HG03060 (cell line): Measurements from ENCODE around the gene LSP1.
"Not testable (repeated sequence)": the region's sequence is repeated elsewhere in the genome, so short reads cannot be mapped to it uniquely, and the experiment has no call there.

Source experiments
- ATAC-seq: cut with Tn5 transposase; IDR thresholded peaks from one replicate; pipeline ENCODE4 v1.9.1; 2021; ENCODE audit warnings: low read depth, moderate number of reproducible peaks; ENCODE audit not compliant: unreplicated experiment

LSP1 gene

DNA sequence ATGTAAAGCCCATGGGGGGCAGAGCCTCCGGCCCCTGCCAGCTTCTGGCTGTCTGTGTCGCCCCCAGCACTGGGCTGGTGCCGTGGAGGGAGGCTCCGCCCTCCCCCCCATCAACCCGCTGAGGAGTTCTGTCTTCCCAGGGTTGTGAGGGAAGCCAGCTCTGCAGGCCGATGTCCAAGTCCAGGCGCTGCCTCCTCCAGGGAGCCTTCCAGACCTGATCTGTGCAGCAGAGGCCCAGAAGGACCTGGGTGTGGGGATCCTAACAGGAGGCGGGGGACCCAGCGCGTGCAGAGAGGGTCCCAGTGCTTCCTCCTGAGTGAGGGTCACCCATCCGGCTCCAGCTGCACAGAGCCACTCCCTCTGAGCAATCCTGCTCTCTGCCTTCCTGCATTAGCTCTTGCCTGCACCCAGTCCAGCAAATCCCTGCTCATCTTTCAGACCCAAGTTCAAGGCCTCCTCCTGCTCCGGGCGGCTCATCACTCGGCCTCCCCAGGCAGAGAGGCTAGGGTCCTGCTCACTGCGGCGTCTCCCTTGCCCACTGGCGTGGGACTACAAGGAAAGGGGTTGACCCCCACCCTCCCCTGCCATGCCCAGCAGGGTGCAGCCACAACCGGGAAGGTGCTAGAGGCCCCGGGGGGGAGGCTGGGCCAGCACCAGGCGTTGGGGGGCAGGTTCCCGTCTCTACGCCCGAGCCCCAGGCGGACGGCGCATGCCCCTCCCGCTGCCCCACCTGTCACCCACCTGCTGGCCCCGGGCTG lies 22.4 kb downstream of the LSP1 start:
- no peak for ATAC-seq

DNA sequence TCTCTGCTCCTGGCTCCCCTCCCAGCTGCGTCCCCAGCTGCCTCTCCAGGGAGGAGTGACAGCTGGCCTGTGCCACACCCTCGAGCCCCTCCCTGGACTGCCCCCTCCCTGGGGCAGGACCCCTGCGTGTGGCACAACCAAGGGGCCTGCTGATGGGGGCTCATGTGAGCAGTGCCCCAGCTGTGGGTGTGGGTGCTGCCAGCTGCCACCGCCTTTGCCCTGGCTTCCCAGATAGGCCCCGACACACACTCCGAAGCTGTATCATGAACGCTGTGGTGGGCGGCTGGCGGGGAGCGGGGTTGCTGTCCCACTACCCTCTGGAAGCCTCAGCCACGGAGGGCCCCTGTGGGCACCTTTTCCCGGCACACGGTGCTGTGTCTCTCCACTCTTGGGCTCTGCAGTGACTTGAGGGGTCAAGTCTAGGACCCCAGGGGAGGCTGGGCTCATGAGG lies 23.0 kb downstream of the LSP1 start:
- not testable (repeated sequence) for ATAC-seq

DNA sequence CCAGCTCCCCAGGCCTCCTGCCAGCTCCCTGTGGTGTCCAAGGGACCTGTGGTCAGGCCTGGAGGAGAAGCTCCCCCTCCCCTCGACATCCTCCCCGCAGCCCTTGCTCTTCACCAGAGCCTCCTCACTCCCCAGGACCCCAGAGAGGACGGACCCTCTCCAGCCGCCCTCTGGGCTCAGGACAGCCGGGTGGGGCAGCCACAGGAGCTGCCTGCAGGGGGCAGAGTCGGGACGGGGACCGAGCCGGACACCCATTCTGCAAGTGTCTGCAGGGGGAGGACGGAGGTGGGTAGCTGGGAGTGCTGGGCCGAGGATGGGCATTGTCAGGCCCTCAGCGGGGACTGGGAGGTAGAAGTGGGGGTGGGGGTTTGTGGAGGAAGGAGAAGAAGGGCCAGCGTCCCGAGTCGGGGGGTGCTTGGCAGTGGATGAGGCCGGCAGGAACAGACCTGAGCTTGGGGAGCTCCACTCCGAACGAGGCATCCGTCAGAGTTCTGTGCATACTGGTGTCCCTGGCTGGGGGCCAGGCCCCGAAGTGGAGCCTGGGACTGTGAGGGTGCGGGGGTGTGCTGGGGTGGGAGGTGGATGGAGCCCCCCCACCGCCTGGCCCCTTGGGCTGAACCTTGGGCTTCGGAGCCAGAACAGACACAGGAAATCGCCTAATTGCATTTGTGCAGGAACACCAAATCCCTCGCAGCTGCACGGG lies 23.6 kb downstream of the LSP1 start:
- no peak for ATAC-seq

DNA sequence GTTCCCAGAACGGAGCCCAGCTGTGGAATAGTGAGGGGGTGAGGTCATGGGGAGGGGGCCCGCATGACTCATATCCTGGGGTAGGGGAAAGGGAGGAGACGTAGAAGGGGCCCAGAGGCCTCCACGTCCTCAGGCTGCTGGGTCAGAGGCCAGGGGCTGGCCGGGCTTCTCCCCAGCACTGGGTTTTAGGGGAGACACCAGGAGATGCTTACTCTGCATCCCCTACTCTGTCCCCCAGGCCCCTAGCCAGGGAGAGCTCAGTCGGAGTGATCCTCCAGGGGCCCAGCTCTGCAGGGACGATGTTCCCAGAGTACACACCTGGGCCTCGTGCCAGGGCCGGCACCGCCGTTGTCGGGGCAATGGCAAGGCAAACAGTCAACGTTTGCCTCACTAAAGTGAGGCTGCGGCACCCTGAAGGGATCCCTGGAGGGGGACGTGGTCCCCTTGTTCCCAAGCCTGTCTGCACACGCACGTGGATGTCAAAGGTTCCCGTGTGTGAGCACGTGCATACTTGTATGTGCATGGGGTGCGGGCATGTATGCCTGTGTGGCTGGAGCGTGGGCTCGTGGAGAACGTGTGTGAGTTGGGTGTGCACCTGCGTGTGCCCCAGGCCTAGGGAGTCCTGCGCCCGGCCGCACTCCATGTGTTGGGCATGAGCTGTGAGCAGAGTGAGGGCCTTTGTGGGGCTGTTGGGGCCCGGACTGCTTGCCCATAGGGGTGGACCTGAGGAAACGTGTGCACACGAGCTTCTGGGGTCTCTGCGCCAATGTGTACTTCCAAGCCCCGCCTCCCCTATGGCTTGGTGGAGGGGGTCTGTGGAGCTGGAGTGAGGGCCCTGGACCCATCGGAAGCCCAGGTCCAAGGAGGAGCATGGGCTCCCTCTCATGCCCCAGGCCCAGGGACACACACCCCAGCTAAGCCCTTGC lies 24.6 kb downstream of the LSP1 start:
- no peak for ATAC-seq

DNA sequence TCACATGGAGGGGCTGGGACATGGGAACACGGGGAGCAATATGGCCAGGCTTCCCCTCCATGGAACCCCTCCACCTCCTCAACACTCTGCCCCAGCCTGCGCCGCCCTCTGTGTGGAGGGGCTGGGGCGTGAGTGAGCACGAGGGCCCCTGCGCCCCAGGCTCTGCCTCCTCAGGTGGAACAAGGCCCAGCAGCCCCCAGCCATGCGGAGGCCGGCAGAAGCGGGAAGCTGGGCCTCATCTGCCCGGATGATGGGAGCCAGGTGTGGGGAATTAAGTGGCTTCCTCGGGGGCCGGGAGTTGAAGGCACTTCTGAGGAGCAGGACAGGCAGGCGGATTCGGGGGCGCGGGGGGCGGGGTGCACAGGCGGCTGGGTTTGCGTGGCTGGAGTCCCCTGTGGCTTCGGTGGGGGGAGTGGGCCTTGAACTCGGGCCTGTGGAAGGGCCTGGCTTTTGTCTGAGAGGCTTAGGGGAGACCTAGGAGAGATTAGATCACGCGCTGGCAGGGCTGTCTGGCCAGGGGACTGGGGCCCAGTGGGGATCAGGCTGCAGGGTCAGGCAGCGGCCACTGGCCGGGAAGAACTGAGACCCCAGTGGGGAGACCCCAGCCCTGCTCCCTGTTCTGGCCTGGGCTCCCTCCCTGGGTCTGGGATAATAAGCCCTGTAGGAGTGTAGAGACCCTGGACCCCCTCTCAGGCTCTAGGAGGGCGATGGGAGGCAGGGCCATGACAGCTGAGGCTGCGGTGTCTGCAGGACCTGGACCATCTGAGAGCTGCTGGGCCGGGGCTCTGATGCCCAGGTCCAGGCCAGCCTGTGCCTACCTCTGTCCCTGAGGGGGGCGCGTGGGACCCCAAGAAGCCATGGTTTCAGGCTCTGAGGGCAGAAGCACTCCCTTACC lies 25.5 kb downstream of the LSP1 start:
- no peak for ATAC-seq

DNA sequence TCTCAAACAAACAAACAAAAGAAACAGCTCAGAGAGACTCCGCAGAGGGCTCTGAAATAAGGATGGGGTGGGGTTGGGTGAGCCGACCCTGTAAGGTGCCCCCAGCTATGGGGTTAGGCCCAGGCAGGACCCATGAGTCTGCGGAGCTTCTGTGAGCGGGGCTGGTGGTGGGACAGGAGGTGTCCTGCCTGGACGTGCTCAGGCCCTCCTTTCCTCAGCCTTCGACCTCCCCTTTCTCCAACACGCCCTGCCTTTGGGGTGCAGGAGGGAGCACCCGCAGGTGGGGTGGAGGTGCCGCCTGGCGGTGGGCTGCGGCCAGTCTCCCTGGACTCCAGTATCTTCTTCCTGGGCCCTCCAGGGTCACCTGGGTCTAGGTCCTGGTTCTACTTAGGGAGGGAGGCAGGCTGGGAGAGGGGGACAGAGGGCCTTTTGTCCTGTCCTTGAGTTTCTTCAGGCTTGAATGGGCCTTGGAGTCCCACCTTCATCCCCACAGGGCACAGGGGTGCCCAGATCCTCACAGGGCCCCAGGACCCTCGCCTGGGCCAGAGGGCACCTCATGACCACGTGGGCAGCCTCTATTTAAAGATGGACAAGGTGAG lies 26.6 kb downstream of the LSP1 start:
- ATAC-seq, result no peak

DNA sequence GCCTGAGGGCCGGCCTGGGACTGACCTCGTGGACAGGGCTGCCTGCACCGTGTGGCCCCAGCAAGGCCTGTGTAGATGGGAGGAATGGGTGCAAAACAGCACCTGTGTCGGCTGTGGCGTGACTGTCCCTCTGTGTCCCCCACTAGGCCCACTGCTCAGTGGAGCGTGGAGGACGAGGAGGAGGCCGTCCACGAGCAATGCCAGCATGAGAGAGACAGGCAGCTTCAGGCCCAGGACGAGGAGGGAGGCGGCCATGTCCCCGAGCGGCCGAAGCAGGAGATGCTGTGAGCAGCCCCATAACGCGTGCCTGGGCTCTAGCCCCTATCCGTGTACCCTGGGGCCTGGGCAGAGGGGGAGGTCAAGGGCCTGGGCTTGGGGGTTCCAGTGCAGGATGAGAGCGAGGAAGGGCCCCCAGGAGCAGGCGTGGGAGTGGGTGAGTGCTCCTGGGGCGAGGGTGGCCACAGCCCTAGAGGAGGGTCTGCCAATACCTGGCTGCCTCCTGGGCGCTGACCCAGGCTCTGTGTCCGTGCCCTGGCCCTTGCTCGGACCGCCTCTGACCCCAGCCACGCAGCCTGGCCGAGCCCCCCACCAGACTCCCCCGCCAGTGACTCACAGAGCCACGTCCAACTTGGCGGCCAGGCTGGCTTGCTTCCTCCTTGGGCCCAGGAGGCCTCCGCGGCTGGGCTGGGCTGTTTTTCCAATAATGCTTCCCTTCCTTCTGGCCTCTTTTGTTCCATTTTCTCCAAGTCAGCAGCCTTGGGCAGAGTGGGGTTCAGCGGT lies 27.2 kb downstream of the LSP1 start:
- no peak for ATAC-seq

DNA sequence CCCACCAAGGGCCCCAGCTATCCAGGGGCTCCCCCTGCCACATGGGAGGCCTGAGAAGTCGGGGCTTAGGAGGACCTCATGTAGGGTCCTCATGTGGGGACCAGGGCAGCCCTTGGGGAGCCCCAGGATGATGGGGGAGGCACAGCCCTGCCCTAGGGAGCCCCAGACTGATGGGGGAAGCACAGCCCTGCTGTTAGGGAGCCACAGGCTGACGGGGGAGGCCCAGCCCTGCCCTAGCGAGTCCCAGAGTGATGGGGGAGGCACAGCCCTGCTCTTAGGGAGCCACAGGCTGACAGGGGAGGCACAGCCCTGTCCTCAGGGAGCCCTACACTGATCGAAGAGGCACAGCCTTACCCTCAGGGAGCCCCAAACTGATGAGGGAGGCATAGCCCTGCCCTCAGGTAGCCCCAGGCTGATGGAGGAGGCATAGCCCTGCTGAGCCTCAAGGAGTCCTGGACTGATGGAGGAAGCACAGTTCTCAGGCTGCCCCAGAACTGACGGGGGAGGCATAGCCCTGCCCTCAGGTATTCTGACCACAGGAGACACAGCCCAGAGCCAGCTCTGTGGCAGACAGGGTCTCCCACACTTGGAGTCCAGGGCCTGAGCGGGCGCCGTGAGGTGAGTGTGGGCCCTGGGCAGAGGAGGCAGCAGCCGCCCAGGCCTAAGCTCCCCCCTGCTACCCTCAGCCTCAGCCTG lies 28.0 kb downstream of the LSP1 start:
- no peak for ATAC-seq

DNA sequence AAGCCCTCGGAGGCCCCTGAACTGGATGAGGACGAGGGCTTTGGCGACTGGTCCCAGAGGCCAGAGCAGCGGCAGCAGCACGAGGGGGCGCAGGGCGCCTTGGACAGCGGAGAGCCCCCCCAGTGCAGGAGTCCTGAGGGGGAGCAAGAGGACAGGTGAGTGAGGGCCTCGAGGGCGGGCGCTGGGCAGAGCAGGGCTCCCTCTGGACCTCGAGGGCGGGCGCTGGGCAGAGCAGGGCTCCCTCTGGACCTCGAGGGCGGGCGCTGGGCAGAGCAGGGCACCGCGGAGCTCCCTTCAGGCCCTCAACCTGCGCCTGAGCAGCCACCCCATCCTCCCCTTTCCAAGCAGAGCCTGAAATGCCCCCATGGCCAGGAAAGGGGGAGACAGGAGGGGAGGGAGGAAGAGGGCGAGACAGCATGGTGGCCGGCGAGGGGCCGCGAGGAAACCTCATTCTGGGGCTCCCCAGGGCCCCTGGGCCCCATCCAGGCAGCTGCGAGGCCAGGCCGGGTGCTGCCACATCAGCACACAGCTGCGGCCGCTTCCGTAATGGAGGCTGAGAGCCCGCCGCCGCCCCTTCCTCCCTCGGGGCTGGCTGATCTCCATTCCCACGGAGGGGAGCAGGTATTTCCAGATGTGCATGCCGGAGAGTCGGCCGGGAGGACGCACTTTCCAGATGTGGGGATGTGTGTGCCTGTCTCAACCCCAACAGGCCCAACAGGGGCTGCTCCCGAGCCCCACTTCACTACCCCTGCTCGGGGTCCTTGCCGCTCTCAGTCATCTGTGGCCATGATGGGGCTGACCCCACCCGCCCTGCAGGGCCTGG lies 28.8 kb downstream of the LSP1 start:
- ATAC-seq, result no peak

DNA sequence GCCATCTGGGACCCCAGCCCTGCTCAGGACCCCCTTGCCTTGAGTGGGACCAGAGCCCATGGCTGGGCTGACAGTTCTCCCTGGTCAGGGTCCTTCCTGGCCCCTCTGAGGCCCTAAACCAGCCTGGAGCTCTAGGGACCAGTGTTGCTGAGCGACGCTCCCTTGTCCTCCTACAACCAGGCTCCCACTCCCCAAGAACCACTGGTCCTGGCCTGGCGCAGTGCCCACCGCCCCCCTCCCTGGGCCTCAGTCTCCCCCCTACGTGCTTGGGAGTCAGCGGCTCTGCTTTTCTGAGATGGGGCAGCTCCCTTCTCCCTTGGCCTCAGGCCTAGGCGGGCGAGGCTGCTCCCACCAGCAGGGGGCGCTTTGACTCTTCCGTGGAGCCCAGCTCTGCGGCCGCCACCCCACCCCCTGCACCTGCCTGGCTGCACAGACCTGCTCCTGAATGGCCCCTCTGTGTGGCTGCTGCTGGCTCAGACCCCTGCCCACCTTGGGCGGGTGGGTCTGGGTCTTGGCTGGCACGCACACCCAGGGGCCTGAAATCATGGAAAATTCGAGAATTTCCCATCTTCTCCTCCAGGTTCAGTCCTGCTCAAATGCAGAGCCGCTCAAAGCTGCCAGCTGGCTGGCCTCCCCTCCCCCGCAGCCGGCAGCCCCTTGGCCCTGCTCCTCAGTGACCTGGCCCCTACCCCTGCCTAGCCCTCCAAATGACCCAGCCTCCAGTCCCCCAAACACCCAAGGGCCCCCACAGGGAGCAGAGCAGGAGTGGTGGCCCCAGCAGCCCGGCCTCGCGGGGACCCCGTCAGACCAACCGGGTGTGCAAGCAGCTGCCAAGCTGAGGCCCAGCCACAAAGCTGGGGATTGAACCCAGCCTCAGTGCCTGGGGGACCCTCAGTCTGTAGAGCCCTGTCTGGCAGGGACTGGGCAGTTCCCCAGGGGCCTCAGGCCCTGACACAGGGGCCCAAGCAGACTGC lies 29.7 kb downstream of the LSP1 start:
- ATAC-seq, result no peak

DNA sequence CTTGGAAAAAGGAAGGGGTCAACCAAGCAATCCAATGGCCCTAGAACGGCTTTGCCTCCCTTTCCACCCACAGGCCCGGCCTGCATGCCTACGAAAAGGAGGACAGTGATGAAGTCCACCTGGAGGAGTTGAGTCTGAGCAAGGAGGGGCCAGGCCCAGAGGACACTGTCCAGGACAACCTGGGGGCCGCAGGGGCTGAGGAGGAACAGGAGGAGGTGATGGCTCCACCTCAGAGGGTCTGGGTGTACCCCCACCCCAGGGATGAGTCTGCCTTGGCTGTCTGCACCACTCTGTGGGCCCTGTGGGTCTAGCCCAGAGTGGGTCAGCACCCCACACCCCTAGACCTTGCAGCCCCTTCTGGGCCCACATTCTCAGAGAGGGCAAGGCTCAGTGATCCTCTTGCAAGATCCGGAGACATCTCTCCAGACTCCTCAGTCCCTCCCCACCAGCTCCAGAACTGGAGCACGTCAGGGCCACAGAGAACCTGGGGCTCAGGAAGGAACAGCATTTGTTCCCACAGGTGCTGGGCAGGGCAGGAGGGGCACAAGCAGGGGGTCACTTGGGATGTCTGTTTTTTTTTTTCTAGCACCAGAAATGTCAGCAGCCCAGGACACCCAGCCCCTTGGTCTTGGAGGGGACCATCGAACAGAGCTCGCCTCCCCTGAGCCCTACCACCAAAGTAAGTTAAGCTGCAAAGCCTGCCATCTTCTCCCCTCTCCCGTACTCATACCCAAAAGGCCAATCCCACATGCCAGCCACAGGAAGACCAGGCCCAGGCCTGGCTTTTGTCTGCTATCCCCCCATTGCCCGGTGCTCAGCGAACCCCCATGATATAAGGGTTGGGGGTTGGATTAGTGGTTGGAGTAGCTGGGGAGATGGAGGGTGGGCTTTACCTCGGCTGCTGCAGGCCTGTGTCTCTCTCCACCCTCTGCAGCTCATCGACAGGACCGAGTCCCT lies 30.7 kb downstream of the LSP1 start:
- ATAC-seq, result no peak

DNA sequence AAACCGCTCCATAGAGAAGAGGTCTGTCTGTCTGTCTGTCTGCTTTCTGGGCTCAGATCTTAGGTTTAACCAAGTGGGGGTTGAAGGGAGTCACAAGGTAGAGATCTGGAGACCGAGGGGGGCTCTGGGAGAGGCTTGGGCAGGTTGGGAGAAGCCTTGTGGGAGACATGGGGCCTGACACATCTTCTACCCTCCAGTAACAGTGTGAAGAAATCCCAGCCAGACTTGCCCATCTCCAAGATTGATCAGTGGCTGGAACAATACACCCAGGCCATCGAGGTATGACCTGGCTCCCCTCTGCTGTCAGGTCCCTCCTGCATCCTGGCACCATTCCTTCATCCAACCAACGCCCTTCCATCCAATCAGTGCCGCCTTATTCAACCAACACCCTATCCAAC lies 31.4 kb downstream of the LSP1 start:
- ATAC-seq, result no peak

DNA sequence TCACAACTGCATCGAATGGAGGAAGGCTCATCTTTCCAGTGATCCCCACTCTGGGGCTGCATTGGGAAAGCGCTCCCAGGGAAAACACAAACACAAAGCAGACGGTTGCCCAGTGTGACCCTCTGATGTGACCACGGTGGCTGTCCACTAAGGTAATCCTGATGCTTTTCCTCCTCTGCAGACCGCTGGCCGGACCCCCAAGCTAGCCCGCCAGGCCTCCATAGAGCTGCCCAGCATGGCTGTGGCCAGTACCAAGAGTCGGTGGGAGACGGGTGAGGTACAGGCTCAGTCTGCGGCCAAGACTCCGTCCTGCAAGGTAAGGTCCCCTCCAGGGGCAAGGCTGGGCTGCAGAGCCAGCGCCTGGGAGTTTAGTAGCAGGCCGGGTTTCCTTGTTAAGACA lies 33.7 kb downstream of the LSP1 start:
- ATAC-seq, result not testable (repeated sequence)

DNA sequence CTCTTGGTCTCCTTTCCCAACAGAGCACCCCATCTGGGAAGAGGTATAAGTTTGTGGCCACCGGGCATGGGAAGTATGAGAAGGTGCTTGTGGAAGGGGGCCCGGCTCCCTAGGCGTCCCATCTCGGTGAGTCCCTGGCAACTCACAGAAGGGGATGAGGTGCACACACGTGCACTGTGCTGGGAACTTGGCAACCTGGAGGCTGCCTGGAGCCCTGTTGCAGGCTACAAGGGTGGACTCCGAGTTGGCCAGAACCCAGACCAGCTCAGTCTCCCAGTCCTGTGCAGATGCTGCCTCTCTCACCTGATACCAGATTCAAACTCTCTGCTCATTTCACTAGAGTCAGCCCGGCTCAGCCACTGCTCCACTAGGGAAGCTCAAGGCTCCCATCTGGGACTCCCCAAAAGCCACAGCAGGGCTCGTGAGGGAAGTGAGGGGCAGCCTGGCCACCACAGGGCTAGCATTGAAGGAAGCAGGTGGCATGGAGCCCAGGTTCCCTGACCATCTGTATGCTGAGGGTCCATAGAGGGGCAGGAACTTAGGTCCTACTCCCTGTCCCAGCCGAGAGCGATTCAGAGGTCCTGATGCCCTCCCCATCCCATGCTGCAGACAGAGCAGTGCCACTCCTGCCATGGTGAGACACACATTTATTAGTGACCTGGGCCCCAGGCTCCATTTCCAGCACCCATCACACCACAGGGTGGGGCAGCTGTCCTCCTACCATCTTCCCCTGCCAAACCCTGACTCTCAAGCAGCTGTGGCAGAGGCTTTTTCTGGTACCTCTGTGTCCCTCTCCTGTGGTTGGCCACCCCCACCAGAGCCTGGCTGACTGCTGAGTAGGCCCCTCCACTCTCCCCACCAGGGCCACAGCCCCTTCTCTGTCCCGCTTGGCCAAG lies 34.8 kb downstream of the LSP1 start:
- ATAC-seq, result no peak
